Spleen (tissue), 7 donors: ENCODE results near the gene RARA.

ENCODE experiments used
- CTCF ChIP-seq, 11 experiments: fragments of 200-600 bp in 7 of 11; fragments of 450-650 bp in 4 of 11; sonication (generic) in 4 of 11; IDR thresholded peaks in 8 of 11; conservative IDR thresholded peaks in 3 of 11; 1 replicate in 7 of 11; 2 replicates in 4 of 11; pipeline versions ENCODE4 v1.4.0 to v1.8.0; 2016 to 2021; ENCODE audit warnings: antibody characterized with exemption in 11 of 11, inconsistent platforms in 4 of 11, mild to moderate bottlenecking in 1 of 11
- POLR2AphosphoS5 ChIP-seq, 3 donors: sonication (generic); formaldehyde crosslinking; IDR thresholded peaks; one replicate each; pipeline ENCODE4 v1.5.1; 2017; ENCODE audit warnings: antibody characterized with exemption in 3 of 3
- donor health status: DM: no; HTN: no; CAD: no; lungs with moderate emphysema.
- donor health status: DM: no; HTN: no; CAD: no.
- donor health status: DM: no; HTN: no; CAD: no.

GRCh38 chr17:40338941-40339649 is 30.1 kb downstream of the RARA start:
- TF ChIP-seq CTCF (IDR thresholded peaks at IDR 0.05 in 8 of 11, conservative IDR thresholded peaks at IDR 0.05 in 3 of 11), result no peak
- peak in 2 of 3 donors; percentile 56 to 78 for TF ChIP-seq POLR2AphosphoS5 (IDR thresholded peaks at IDR 0.05)
